Thoracic aorta (tissue), 2 donors: ENCODE results near the gene TECR. TPM values are rescaled to one million over a fixed set of nuclear protein-coding genes. Genes with fewer than 3 reads are reported as not detected.
"Not testable (repeated sequence)": the region's sequence is repeated elsewhere in the genome, so short reads cannot be mapped to it uniquely, and the experiment has no call there.

Source experiments
- ATAC-seq: fragments of 150-250 bp; one replicate; pipeline ENCODE4 v1.8.0; 2017; ENCODE audit warnings: low read depth; ENCODE audit not compliant: insufficient number of reproducible peaks, low FRiP score
- DNase-seq: peaks from one replicate; pipeline ENCODE4 v3.0.0-alpha.2; 2020; ENCODE audit warnings: low spot score
- H3K27ac ChIP-seq, 2 donors: fragments of 200-600 bp; sonication (generic); 1 replicate in 1 of 2; 2 replicates in 1 of 2; pipeline ENCODE4 v1.5.1; 2016; ENCODE audit warnings: mild to moderate bottlenecking in 2 of 2, moderate library complexity in 2 of 2
- H3K27me3 ChIP-seq: fragments of 200-600 bp; sonication (generic); replicated peaks from 2 replicates; pipeline ENCODE4 v1.6.0; 2016; ENCODE audit warnings: mild to moderate bottlenecking; ENCODE audit not compliant: insufficient read depth
- H3K36me3 ChIP-seq: fragments of 200-600 bp; sonication (generic); one replicate; pipeline ENCODE4 v1.5.1; 2016
- H3K4me1 ChIP-seq, 2 donors: fragments of 200-600 bp; sonication (generic); 1 replicate in 1 of 2; 2 replicates in 1 of 2; pipeline versions ENCODE4 v1.5.1 to v1.6.0; 2016; ENCODE audit warnings: low read depth in 2 of 2, mild to moderate bottlenecking in 1 of 2; ENCODE audit not compliant: control insufficient read depth in 1 of 2
- H3K4me3 ChIP-seq: fragments of 200-600 bp; sonication (generic); 2 replicates; pipeline ENCODE4 v1.5.1; 2016; ENCODE audit warnings: mild to moderate bottlenecking
- H3K9me3 ChIP-seq: fragments of 200-600 bp; sonication (generic); 2 replicates; pipeline ENCODE4 v1.5.1; 2016
- total RNA-seq, 2 donors: library from RNA; depleted of rRNA; stranded (reverse); fragments of >200 nt; gene quantifications; one replicate each; pipeline versions ENCODE4 v1.1.0 to v1.2.3, GENCODE V29; 2016
- TF ChIP-seq, protein P1 (sequence below): fragments of 200-600 bp; sonication (generic); IDR thresholded peaks from one replicate; pipeline ENCODE4 v1.5.1; 2019; ENCODE audit warnings: antibody characterized with exemption

TECR gene
- total RNA-seq, 2 donors from 2014 or later: 35.6 to 37.6 TPM

DNA sequence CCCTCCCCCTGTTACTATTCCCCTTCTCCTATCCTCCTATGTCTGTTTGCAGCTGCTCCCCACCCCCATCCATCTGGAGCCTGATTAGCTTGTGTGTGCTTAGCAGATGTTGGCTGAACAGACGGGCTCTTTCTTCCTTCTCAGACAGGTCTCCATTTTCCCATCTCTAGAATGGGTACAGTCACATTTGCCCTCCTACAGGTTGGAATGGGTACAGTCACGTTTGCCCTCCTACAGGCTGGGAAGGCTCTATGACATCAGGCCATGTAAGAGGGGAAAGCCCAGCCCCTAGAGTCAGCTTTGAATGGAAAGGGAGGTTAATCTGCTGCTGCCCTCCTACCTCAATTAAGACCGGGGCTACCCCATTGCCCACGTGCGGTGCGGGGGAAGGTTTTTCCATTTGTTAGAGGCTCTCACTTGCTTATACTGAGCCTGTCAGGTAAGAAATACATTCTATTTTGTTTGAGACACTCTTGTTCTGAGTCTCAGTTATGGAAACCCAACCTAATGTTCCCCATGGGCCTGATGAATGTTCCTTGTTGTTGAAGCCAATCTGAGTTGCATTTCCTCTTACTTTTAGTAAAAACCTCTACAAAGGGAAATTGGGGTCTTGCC lies 51.3 kb downstream of the TECR start:
- no peak overlapping the region for H3K27ac ChIP-seq
- H3K4me1 ChIP-seq: no peaks in the 10 kb centered on the region
- no peaks in the 10 kb centered on the region for H3K36me3 ChIP-seq
- no peaks in the 10 kb centered on the region for H3K9me3 ChIP-seq
- TF ChIP-seq, protein P1, sequence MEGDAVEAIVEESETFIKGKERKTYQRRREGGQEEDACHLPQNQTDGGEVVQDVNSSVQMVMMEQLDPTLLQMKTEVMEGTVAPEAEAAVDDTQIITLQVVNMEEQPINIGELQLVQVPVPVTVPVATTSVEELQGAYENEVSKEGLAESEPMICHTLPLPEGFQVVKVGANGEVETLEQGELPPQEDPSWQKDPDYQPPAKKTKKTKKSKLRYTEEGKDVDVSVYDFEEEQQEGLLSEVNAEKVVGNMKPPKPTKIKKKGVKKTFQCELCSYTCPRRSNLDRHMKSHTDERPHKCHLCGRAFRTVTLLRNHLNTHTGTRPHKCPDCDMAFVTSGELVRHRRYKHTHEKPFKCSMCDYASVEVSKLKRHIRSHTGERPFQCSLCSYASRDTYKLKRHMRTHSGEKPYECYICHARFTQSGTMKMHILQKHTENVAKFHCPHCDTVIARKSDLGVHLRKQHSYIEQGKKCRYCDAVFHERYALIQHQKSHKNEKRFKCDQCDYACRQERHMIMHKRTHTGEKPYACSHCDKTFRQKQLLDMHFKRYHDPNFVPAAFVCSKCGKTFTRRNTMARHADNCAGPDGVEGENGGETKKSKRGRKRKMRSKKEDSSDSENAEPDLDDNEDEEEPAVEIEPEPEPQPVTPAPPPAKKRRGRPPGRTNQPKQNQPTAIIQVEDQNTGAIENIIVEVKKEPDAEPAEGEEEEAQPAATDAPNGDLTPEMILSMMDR: no peak
- no peak overlapping the region for H3K4me3 ChIP-seq
- H3K27me3 ChIP-seq: no peaks in the 10 kb centered on the region
- ATAC-seq (no peak), DNase-seq (no peak)

GRCh38 chr19:14582894-14583340 lies 53.5 kb downstream of the TECR start, which contains the start of gene CLEC17A:
CLEC17A (plus strand) TSS chr19:14583084; CDS start chr19:14583161, 77 bp downstream.
- no peak within 1 kb of the TSS for H3K4me3 ChIP-seq
- no peaks in the 10 kb centered on the region for H3K27me3 ChIP-seq
- H3K27ac ChIP-seq: no peak within 1 kb of the TSS
- no peaks in the 10 kb centered on the region for H3K4me1 ChIP-seq
- DNase-seq: no peak
- no peaks in the 10 kb centered on the region for H3K36me3 ChIP-seq
- no peak for ATAC-seq
- H3K9me3 ChIP-seq: no peaks in the 10 kb centered on the region
- TF ChIP-seq, protein P1: no peak

DNA sequence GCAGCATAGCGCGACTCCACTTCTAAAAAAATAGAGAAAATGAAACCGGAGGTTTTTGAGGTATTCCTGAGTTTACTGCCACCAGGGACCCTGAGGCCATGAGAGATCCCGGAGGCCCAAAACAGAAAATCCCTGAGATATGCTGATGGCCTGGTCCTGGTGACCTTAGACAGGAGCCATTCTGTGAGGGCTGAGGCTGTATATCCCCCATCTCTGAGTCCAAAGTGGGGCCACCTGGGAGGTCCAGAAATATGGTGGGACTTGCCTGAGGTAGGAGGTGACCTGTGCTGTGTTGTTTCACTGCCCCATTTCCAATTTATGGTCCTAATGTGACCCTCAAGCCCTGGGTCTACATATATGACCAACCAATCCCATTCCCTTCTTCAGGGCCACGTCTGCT lies 55.0 kb downstream of the TECR start:
- not testable (repeated sequence) for H3K27ac ChIP-seq, H3K36me3 ChIP-seq, DNase-seq, H3K9me3 ChIP-seq, ATAC-seq, H3K27me3 ChIP-seq, H3K4me1 ChIP-seq, H3K4me3 ChIP-seq

GRCh38 chr19:14585187-14585586 lies 55.8 kb downstream of the TECR start:
- not testable (repeated sequence) for H3K9me3 ChIP-seq, H3K27me3 ChIP-seq, H3K4me1 ChIP-seq, ATAC-seq, H3K27ac ChIP-seq, H3K4me3 ChIP-seq, H3K36me3 ChIP-seq, DNase-seq

DNA sequence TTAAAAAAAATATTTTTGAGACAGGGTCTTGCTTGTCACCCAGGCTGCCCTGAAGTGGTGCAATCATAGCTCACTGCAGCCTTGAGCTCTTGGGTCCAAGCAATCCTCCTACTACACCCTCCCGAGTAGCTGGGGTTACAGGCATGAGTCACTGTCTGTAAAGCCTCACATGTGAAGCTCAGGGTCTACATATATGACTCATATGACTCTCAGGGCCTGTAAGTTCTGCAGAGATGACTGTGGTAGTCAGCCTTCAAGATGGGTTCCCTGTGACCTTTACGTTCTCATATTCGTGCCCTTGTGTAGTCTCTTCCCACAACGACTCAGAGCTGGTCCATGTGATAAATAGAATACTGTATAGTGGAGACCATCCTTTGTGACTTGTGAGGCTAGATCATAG lies 60.0 kb downstream of the TECR start:
- not testable (repeated sequence) for H3K9me3 ChIP-seq, ATAC-seq, H3K36me3 ChIP-seq, DNase-seq, H3K27me3 ChIP-seq, H3K4me1 ChIP-seq, H3K27ac ChIP-seq, H3K4me3 ChIP-seq

- H3K4me3 ChIP-seq: no peak overlapping the region
- no peak for ATAC-seq
These were observed 66.2 kb downstream of the TECR start for GRCh38 chr19:14595558-14595957.

More at GRCh38 chr19:14595558-14595957, 66.2 kb downstream of the TECR start:
- H3K36me3 ChIP-seq: no peaks in the 10 kb centered on the region
- no peaks in the 10 kb centered on the region for H3K27me3 ChIP-seq
- TF ChIP-seq, protein P1: no peak
- no peaks in the 10 kb centered on the region for H3K4me1 ChIP-seq
- no peaks in the 10 kb centered on the region for H3K9me3 ChIP-seq
- no peak overlapping the region for H3K27ac ChIP-seq
- no peak for DNase-seq
